ENCODE data around the gene DGKQ. TPM values are rescaled to one million over a fixed set of nuclear protein-coding genes. Genes with fewer than 3 reads are reported as not detected.

The DGKQ gene
- total RNA-seq (ENCODE audit: low replicate concordance) = 5.1 and 16.0 TPM in 2 replicates

DNA sequence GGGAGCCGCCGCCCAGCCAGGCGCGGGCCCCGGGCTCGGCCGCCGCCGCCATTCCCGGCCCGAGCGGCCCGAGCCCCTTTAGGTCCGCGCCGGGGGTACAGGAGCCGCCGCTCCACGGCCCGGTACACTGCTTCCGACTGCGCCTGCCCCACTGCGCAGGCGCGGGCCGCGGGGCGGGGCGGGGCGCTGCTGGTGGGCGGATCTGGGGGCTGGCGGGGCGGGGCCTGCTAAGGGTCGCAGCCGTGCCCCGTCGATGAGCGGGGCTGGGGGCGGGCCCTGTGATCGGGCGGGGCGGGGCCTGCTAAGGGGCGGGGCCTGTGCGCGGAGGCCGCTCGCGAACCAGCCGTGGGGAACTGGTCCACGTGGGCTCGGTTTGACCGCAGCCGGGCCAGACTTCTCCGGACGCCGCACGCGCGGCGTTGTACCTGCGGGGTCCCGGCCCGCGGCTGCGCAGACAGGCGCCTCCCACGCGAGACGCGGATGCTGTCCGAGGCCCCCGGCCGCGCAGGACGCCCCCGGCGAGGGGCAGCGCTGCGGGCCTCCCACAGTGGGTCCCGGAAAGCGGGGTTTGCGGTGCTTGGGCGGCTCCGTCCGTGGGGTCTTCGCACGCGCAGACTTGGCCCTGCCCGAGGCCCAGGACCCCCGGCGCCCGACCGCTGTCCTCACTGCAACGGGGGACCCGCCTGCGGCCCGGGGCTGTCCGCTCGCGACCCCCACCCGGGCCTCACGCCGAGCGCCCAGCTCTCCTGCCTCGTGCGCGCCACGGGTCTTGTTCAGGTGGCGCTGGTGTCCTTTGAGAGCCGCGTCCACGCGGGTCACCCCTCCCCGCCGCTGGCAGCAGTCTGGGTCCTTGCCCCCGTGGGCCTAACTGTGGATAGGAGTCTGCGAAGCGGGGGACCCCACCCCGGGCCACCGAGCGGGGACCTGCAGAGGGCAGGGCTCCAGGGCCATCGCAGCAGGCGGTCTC is at the start of gene DGKQ:
Gene DGKQ (minus strand): TSS at position 139 of the 967 bp plus-strand sequence. CDS start 87 bp downstream, at position 52.
- Mint-ChIP-seq H3K27me3 (ENCODE audit: insufficient read depth, low read depth) (peaks cover 2% of the 10 kb centered on the region), H3K27ac (no peak within 1 kb of the TSS), H3K36me3 (peaks cover 2% of the 10 kb centered on the region), H3K4me3 (peak within 1 kb of the TSS; percentile 62), H3K4me1 (no peaks in the 10 kb centered on the region), H3K9me3 (peaks cover 10% of the 10 kb centered on the region)
- Histone ChIP-seq H3K4me1 (no peaks in the 10 kb centered on the region), H3K36me3 (no peaks in the 10 kb centered on the region), H3K4me3 (peak within 1 kb of the TSS; percentile 92), H4K20me1 (ENCODE audit: low read depth) (peaks cover 28% of the 10 kb centered on the region), H3K27ac (no peak within 1 kb of the TSS), H3K4me2 (peak within 1 kb of the TSS; percentile 96), H3K9me3 (ENCODE audit: low read depth) (no peaks in the 10 kb centered on the region), H3K79me2 (ENCODE audit: low read depth) (no peaks in the 10 kb centered on the region), H3K27me3 (peaks cover 55% of the 10 kb centered on the region), H2AFZ (replicated peaks) (peak within 1 kb of the TSS; percentile 65), H3K9ac (peak within 1 kb of the TSS; percentile 30), H3F3A (ENCODE audit: low read depth) (no peaks in the 10 kb centered on the region)
- DNase-seq (ENCODE audit: low spot score) = peak; percentile 91
- TF ChIP-seq, protein P1, sequence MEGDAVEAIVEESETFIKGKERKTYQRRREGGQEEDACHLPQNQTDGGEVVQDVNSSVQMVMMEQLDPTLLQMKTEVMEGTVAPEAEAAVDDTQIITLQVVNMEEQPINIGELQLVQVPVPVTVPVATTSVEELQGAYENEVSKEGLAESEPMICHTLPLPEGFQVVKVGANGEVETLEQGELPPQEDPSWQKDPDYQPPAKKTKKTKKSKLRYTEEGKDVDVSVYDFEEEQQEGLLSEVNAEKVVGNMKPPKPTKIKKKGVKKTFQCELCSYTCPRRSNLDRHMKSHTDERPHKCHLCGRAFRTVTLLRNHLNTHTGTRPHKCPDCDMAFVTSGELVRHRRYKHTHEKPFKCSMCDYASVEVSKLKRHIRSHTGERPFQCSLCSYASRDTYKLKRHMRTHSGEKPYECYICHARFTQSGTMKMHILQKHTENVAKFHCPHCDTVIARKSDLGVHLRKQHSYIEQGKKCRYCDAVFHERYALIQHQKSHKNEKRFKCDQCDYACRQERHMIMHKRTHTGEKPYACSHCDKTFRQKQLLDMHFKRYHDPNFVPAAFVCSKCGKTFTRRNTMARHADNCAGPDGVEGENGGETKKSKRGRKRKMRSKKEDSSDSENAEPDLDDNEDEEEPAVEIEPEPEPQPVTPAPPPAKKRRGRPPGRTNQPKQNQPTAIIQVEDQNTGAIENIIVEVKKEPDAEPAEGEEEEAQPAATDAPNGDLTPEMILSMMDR (IDR thresholded peaks at IDR 0.05) = no peak
- TF ChIP-seq EZH2phosphoT487 (IDR thresholded peaks at IDR 0.05) = no peak
- no peak for TF ChIP-seq EZH2 (IDR thresholded peaks at IDR 0.05)

GRCh38 chr4:1022739-1023066 is 49.3 kb upstream of the DGKQ start:
- Histone ChIP-seq H3F3A (ENCODE audit: low read depth) (peaks cover 5% of the 10 kb centered on the region), H3K4me1 (peaks cover 32% of the 10 kb centered on the region), H3K4me3 (no peak overlapping the region), H3K4me2 (no peak overlapping the region), H3K27me3 (no peaks in the 10 kb centered on the region), H3K79me2 (ENCODE audit: low read depth) (peaks cover 11% of the 10 kb centered on the region), H2AFZ (replicated peaks) (no peak overlapping the region), H3K36me3 (no peaks in the 10 kb centered on the region), H3K27ac (no peak overlapping the region), H3K9me3 (ENCODE audit: low read depth) (no peaks in the 10 kb centered on the region), H4K20me1 (ENCODE audit: low read depth) (peaks cover 36% of the 10 kb centered on the region), H3K9ac (no peak overlapping the region)
- no peak overlapping the region for H3K27ac Mint-ChIP-seq
- peaks cover 15% of the 10 kb centered on the region for H3K4me1 Mint-ChIP-seq
- no peak for DNase-seq (ENCODE audit: low spot score)
- H3K36me3 Mint-ChIP-seq = peaks cover 5% of the 10 kb centered on the region
- peaks cover 3% of the 10 kb centered on the region for H3K9me3 Mint-ChIP-seq
- TF ChIP-seq, protein P1 (IDR thresholded peaks at IDR 0.05) = no peak
- no peak for TF ChIP-seq EZH2 (IDR thresholded peaks at IDR 0.05)
- no peak for TF ChIP-seq EZH2phosphoT487 (IDR thresholded peaks at IDR 0.05)
- H3K27me3 Mint-ChIP-seq (ENCODE audit: insufficient read depth, low read depth) = peaks cover 7% of the 10 kb centered on the region
- no peak overlapping the region for H3K4me3 Mint-ChIP-seq

DNA sequence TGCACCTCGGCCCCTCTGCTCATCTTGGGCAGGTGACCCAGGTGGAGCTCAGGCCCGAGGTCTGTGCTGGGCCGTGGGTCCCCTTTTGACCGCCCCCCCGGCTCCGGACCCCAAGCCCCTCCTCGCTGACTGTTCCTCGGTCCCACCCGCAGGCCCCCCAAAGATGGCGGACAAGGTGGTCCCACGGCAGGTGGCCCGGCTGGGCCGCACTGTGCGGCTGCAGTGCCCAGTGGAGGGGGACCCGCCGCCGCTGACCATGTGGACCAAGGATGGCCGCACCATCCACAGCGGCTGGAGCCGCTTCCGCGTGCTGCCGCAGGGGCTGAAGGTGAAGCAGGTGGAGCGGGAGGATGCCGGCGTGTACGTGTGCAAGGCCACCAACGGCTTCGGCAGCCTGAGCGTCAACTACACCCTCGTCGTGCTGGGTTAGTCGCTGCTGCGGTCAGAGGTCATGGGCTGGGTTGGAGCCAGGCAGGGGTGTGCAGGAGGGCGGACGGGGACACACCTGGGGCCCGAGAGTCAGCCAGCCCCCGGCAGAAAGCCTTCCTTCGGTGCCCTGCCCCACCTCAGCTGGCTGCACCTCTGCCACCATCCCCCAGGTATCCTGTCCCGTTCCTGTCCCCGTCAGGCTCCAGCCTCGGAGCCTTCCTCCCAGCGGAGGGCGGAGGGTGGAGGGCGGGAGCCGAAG is 48.8 kb upstream of the DGKQ start:
- H3K9me3 ChIP-seq (ENCODE audit: low read depth) = no peaks in the 10 kb centered on the region
- TF ChIP-seq, protein P1 (IDR thresholded peaks at IDR 0.05) = no peak
- TF ChIP-seq EZH2 (IDR thresholded peaks at IDR 0.05) = no peak
- TF ChIP-seq EZH2phosphoT487 (IDR thresholded peaks at IDR 0.05) = no peak
- no peak for DNase-seq (ENCODE audit: low spot score)
- no peak overlapping the region for H3K27ac ChIP-seq
- H3K9ac ChIP-seq = no peak overlapping the region
- no peak overlapping the region for H3K4me2 ChIP-seq
- H3K4me3 ChIP-seq = no peak overlapping the region
- H3K79me2 ChIP-seq (ENCODE audit: low read depth) = peaks cover 11% of the 10 kb centered on the region
- H4K20me1 ChIP-seq (ENCODE audit: low read depth) = peaks cover 37% of the 10 kb centered on the region
- no peaks in the 10 kb centered on the region for H3K27me3 ChIP-seq
- no peak overlapping the region for H3K4me3 Mint-ChIP-seq
- no peak overlapping the region for H3K27ac Mint-ChIP-seq
- H3K4me1 Mint-ChIP-seq = peaks cover 15% of the 10 kb centered on the region
- H3K9me3 Mint-ChIP-seq = peaks cover 3% of the 10 kb centered on the region
- H3K36me3 ChIP-seq = no peaks in the 10 kb centered on the region
- H3F3A ChIP-seq (ENCODE audit: low read depth) = peaks cover 5% of the 10 kb centered on the region
- H2AFZ ChIP-seq (replicated peaks) = no peak overlapping the region
- peaks cover 5% of the 10 kb centered on the region for H3K36me3 Mint-ChIP-seq
- peaks cover 5% of the 10 kb centered on the region for H3K27me3 Mint-ChIP-seq (ENCODE audit: insufficient read depth, low read depth)
- H3K4me1 ChIP-seq = peaks cover 28% of the 10 kb centered on the region
